A673 (cell line): ENCODE measurements around the gene ABLIM3. TPM values are rescaled to one million over a fixed set of nuclear protein-coding genes. Genes with fewer than 3 reads are reported as not detected.

Experiments
- BruUV-seq: library from RNA; stranded (reverse); fragments of 400-500 nt; replicated peaks from 2 replicates; lab custom pipeline; 2021; lab: Mats Ljungman, UMichigan
- CTCF ChIA-PET: fragments of 300-600 bp; sonication (Branson Sonifier 250); formaldehyde crosslinking; loops from one replicate; lab custom pipeline; 2022; ENCODE audit warnings: antibody characterized with exemption; lab: Charles Lee
- POLR2A ChIA-PET: fragments of 300-600 bp; sonication (Branson Sonifier 250); formaldehyde crosslinking; loops from one replicate; lab custom pipeline; 2022; ENCODE audit warnings: antibody characterized with exemption; ENCODE audit not compliant: low non-redundant PET; lab: Charles Lee
- DNase-seq: peaks from one replicate; pipeline ENCODE4 v3.0.0-alpha.2; 2015; ENCODE audit warnings: low spot score
- H3K27ac ChIP-seq: fragments of 200-600 bp; sonication (generic); 2 replicates; pipeline ENCODE4 v1.5.1; 2016; ENCODE audit warnings: mixed run types, low read depth, mild to moderate bottlenecking, mixed read lengths, antibody characterized with exemption, low read length; ENCODE audit not compliant: poor library complexity, severe bottlenecking
- H3K27me3 ChIP-seq: fragments of 200-600 bp; sonication (generic); replicated peaks from 2 replicates; pipeline ENCODE4 v1.6.1; 2017; ENCODE audit warnings: mixed run types, low read depth, mild to moderate bottlenecking, mixed read lengths, antibody characterized with exemption, low read length; ENCODE audit not compliant: insufficient read depth, poor library complexity
- H3K36me3 ChIP-seq: fragments of 200-600 bp; sonication (generic); 2 replicates; pipeline ENCODE4 v1.6.1; 2016; ENCODE audit warnings: mixed run types, mild to moderate bottlenecking, mixed read lengths, antibody characterized with exemption, low read length; ENCODE audit not compliant: insufficient read depth, poor library complexity, severe bottlenecking
- H3K4me1 ChIP-seq: fragments of 200-600 bp; sonication (generic); 2 replicates; pipeline ENCODE4 v1.6.1; 2017; ENCODE audit warnings: mixed run types, mild to moderate bottlenecking, mixed read lengths, antibody characterized with exemption, low read length; ENCODE audit not compliant: insufficient read depth, poor library complexity, severe bottlenecking
- H3K4me3 ChIP-seq: fragments of 200-600 bp; sonication (generic); 2 replicates; pipeline ENCODE4 v1.5.1; 2016; ENCODE audit warnings: low read depth, mixed run types, mild to moderate bottlenecking, mixed read lengths, low read length; ENCODE audit not compliant: poor library complexity, severe bottlenecking
- H3K9me3 ChIP-seq: fragments of 200-600 bp; sonication (generic); 2 replicates; pipeline ENCODE4 v1.6.1; 2016; ENCODE audit warnings: mixed run types, low read depth, mild to moderate bottlenecking, mixed read lengths, antibody characterized with exemption, low read length; ENCODE audit not compliant: poor library complexity, severe bottlenecking
- EZH2 ChIP-seq: fragments of 200-600 bp; sonication (generic); IDR thresholded peaks from 2 replicates; pipeline ENCODE4 v1.6.1; 2017; ENCODE audit warnings: borderline replicate concordance, low read depth, mild to moderate bottlenecking, mixed read lengths, antibody characterized with exemption, low read length; ENCODE audit not compliant: poor library complexity, severe bottlenecking
- intact Hi-C: fragments of 100-400 bp; cut with micrococcal nuclease; formaldehyde crosslinking; loops from one replicate; pipeline ENCODE4 v1.10.0; 2022; ENCODE audit not compliant: unreplicated experiment
- total RNA-seq: library from RNA; stranded (reverse); gene quantifications from 2 replicates; pipeline ENCODE4 v1.2.3, GENCODE V29; 2021
- TF ChIP-seq, protein P1 (sequence below): fragments of 300-800, 200-600 bp; sonication (generic); conservative IDR thresholded peaks from 2 replicates; pipeline ENCODE4 v1.5.1; 2017; ENCODE audit warnings: low read depth, mild to moderate bottlenecking, antibody characterized with exemption, low read length, moderate library complexity, mixed read lengths

ABLIM3 gene
- total RNA-seq, 1 experiment from 2014 or later: not detected

DNA sequence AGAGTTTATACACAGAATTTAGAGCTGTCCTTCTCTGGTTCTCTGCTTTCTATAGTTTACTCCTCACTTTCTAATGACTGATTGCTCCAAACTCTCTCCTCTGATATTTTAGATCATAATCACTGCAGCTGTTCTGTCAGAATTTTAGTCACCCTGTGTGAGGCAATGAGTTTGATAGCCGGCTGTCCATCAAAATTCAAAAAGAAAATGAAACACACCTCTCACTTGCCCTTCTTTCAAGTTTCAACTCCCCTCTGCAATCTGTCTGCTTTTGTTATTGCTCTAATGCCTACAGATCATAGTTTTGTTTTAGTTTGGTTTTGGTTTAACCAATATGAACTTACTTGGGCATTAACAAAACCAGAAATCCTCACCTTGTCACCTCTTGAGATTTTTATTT is 23.3 kb upstream of the ABLIM3 start:
- Histone ChIP-seq H3K4me1 (no peaks in the 10 kb centered on the region), H3K4me3 (no peak overlapping the region), H3K27ac (no peak overlapping the region), H3K27me3 (peaks cover 49% of the 10 kb centered on the region), H3K36me3 (no peaks in the 10 kb centered on the region), H3K9me3 (no peaks in the 10 kb centered on the region)
- ChIA-PET POLR2A (no interaction called here), CTCF (no interaction called here)
- DNase-seq: no peak
- TF ChIP-seq EZH2: no peak
- TF ChIP-seq, protein P1, sequence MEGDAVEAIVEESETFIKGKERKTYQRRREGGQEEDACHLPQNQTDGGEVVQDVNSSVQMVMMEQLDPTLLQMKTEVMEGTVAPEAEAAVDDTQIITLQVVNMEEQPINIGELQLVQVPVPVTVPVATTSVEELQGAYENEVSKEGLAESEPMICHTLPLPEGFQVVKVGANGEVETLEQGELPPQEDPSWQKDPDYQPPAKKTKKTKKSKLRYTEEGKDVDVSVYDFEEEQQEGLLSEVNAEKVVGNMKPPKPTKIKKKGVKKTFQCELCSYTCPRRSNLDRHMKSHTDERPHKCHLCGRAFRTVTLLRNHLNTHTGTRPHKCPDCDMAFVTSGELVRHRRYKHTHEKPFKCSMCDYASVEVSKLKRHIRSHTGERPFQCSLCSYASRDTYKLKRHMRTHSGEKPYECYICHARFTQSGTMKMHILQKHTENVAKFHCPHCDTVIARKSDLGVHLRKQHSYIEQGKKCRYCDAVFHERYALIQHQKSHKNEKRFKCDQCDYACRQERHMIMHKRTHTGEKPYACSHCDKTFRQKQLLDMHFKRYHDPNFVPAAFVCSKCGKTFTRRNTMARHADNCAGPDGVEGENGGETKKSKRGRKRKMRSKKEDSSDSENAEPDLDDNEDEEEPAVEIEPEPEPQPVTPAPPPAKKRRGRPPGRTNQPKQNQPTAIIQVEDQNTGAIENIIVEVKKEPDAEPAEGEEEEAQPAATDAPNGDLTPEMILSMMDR: no peak
- BruUV-seq: no TSS peak
- intact Hi-C loops: loop anchor here (10.0 kb wide), 3 partner anchors 163 to 943 kb away; partner anchors contain the start of gene ADRB2

DNA sequence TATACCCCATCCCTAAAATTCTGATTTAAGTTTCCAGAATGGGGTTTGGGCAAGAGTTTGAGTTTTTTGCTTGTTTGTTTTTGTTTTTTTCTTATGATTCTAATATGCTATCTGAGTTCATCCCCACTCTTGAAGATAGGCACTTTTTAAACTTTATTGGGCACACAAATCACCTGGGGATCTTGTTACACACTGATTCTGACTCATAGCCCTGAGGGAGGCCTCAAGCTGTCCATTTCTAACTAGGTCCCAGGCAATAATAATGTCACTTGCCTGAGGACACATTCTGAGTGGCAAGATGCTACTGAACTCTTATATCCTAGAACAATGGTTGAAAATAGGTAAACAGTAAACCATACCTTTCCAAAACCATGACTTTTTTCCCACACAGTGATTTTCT is 22.8 kb upstream of the ABLIM3 start:
- TF ChIP-seq, protein P1: no peak
- no peak for TF ChIP-seq EZH2
- no peak for DNase-seq
- Histone ChIP-seq H3K27ac (no peak overlapping the region), H3K27me3 (peaks cover 49% of the 10 kb centered on the region), H3K4me1 (no peaks in the 10 kb centered on the region), H3K36me3 (no peaks in the 10 kb centered on the region), H3K4me3 (no peak overlapping the region), H3K9me3 (no peaks in the 10 kb centered on the region)
- POLR2A ChIA-PET: no interaction called here
- intact Hi-C loops: loop anchor here (10.0 kb wide), 3 partner anchors 164 to 944 kb away; partner anchors contain the start of gene ADRB2
- no TSS peak for BruUV-seq
- CTCF ChIA-PET: no interaction called here

DNA sequence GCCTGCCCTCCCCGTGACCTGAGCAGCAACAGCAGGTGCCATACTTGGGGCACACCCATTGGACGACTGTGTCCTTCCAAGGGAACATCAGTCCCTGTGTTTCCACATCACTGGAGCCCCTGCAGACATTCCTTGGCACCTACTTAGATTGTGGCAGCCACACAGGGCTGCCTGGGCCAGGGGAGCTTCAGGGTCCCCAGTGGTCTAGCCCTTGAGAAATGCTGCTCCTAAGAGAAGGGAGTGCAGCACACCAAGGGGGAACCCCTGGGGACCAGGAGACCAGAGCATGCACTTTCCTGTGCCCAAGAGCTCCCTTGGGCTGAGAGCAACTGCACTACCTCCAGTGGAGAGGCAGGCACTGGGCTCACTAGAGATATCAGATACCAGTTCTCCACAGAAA is 20.1 kb upstream of the ABLIM3 start:
- intact Hi-C loops: loop anchor here (10.0 kb wide), 1 partner anchor 676 kb away; no protein-coding TSS in a partner anchor
- Histone ChIP-seq H3K36me3 (no peaks in the 10 kb centered on the region), H3K27ac (no peak overlapping the region), H3K27me3 (peaks cover 61% of the 10 kb centered on the region), H3K9me3 (no peaks in the 10 kb centered on the region), H3K4me1 (no peaks in the 10 kb centered on the region), H3K4me3 (no peak overlapping the region)
- ChIA-PET CTCF (no interaction called here), POLR2A (no interaction called here)
- DNase-seq: no peak
- no TSS peak for BruUV-seq
- TF ChIP-seq, protein P1: no peak
- TF ChIP-seq EZH2: no peak
